GM21360 (cell line): Measurements from ENCODE around the gene TTLL12.

Experiments used
- ATAC-seq: cut with Tn5 transposase; IDR thresholded peaks from one replicate; pipeline ENCODE4 v1.9.1; 2021; ENCODE audit warnings: mild to moderate bottlenecking, moderate library complexity; ENCODE audit not compliant: unreplicated experiment

Gene TTLL12

DNA sequence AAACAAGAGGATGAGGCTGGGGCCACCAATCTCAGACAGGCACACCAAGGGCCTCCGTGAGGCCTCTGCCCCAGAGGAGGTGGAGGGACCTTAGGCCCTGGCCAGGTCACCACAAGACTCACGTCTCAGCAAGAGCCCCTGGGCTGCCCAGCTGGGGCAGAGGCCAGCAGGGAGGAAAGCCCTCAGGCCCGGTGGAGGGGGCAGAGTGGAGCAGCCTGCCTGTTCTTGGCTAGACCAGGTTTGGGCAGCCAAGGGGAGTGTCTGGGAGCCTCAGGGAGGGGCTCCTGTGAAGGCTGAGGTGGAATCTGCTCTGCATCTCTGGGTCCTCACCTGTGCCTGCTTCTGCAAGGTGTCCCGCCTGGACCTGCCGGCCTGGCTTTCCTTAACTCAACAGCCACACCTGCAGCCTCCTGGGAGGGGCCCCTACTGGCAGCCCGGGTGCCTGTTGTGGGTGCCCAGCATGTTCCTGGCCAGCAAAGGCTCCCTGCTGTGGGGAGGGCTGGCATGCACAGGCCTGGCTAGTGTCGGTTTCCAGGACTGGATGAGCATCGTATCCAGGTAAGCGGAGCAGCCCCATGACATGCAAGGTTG lies 11.9 kb downstream of the TTLL12 start:
- no peak for ATAC-seq

- no peak for ATAC-seq
Observed at GRCh38 chr22:43173976-43174720, 12.8 kb downstream of the TTLL12 start.

DNA sequence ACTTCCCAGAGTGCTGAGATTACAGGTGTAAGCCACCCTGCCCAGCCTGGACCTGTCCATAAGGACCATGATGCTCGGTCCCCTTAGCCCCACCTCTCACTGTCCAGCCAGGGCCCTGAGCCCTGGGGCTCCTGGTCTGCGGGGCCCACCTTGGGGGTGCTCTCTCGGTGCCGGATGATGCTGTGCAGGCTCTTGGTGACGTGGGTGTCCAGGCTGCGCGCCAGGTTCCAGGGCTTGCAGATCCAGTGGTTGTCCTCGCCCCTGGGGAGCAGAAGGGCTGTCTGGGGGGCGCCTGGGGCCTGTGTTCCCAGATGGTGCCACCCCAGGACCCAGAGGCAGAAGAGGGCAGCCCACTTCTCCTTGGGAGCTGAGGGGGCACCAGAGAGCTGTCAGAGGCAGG lies 13.4 kb downstream of the TTLL12 start:
- ATAC-seq: no peak

DNA sequence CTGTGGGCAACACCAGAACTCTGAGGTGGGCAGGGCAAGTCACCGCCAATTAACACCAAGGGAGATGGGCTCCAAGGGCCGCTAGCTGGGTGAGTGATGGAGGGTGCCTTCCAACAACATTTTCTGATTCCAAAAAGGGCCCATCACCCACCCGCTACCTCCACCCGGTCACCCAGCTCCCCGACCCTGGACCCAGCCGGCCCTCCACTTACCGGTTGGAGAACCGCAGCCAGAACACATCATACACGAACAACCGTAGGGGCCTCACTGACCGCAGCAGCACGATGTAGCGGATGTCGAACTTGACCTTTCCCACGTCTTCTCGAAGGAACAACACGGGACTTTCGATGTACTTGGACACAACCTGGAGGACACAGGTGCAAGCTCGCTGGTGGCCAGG lies 14.7 kb downstream of the TTLL12 start:
- ATAC-seq: no peak

DNA sequence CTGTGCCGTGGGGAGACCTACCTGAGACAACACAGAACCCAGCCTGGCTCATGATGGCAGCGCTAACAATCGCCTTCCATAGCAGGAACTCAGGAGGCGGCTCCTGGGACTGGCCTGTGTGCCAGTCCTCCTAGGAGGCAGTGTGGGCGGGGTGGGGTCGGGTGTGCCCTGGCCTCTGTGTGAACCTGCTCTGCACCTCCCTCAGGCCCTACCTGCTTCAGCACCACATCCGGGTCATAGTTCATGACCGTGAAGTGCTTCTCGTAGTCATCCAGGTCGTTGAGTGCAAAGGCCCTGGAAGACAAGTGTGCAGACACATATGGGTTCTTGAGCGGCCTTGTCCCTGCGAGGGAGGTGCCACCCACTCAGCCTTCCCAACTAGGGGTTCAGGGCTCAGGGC lies 15.3 kb downstream of the TTLL12 start:
- ATAC-seq: no peak

DNA sequence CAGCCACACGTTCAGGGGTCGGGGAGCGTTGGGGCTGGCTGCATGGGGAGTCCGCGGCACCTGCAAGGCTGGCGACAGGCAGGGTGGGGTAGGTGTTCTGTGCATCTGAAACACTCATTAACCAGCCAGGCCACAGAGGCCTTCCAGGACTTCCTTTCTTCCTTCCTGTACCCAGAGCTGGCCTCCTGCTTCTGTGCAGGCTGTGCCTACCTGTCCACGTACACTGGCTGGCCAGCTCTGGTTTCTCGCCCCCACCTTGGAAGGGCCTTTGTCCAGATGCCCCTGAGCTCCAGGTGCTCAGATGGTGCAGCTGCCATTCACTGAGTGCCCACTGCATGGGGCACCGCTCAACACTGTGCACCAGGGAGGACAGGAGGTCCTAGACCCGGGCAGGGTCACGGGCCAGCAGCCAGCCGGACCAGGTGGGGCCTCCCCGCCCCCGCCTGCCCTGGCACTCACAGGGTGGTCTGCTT lies 15.9 kb downstream of the TTLL12 start:
- no peak for ATAC-seq

DNA sequence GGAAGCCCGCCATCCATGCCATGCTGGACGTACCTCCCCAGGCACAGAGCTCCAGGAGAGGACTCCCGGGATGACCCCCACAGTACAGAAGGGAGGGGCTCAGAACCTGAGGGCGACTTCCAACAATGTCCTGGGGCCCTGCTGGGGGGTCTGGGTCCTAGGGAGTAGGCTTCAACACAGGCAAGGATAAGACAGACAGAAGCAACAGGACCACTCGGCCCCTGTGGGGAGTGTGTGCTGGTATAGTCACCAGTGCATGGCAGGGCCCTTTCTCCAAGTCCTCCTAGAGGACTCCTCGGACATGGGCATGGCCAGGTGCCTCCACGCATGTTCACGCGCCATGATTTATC lies 16.8 kb downstream of the TTLL12 start:
- ATAC-seq: no peak

DNA sequence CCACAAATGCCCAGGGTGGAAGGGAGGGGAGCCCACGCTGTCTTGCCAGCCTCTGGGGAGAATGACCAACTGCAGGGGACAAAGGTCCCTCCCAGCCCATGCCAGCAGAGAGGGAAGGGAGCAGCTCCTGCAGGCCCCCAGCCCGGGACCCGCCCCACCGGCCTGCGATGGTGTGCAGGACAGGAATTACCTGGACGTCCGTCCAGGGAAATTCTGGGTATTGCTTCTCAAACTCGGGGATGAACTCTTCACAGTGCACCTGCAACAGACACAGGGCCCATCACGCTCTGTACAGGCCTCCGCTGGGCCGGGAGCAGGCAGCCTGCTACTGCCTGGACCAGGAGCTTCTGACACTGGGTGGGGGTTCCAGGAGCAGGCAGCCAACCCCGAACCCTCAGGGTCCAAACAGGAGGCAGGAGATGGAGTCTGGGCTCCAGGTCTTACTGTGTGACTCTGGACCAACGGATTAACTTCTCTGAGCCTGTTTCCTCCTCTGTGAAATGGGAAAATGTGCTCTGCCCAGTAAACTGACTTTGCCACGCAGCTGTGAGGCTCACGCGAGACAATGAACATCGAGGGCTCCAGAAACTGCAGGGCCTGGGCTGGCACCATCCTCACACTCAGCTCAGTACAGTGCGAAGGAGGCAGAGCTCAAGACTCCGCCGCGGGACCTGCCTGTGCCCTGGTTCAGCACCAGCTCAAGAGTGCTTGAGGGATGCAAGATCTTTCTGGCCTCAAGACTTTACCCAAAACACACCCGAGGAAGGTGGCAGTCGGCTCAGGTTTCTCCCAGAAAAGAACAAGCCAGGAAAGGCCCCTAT lies 17.4 kb downstream of the TTLL12 start:
- ATAC-seq: no peak

GRCh38 chr22:43168471-43169309 lies 18.2 kb downstream of the TTLL12 start:
- ATAC-seq: no peak

DNA sequence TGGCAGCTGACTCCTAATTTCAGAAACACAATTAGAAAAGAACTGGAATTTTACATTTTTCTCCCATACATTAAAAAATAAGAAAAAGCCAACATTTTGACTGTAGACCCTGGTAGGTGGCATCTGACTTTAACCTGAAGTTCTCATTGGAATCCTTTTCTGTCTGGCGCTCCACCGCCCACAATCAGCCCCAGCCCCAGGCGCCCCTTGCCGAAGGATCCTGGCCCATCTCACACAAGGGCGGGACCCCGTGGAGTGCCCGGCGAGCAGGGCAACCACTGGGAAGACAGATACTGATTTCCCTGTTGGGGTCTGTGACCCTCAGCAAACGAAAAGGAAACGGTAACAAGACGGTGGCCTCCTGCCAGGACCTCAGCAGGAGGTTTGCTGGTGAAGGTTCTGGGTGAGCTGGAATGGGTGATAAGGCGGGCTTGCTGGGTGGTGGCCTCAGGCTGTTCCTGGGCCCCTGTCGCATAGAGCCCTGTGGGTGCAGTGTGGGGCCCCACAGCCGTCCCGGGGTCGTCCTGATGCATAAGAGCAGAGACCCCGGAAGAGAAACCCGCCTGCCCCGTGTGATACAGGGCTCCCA lies 19.8 kb downstream of the TTLL12 start:
- ATAC-seq: no peak

GRCh38 chr22:43166132-43166930 lies 20.6 kb downstream of the TTLL12 start:
- no peak for ATAC-seq

- no peak for ATAC-seq
Observed at GRCh38 chr22:43164636-43165035, 22.3 kb downstream of the TTLL12 start.

GRCh38 chr22:43163241-43163795 lies 23.6 kb downstream of the TTLL12 start:
- no peak for ATAC-seq

DNA sequence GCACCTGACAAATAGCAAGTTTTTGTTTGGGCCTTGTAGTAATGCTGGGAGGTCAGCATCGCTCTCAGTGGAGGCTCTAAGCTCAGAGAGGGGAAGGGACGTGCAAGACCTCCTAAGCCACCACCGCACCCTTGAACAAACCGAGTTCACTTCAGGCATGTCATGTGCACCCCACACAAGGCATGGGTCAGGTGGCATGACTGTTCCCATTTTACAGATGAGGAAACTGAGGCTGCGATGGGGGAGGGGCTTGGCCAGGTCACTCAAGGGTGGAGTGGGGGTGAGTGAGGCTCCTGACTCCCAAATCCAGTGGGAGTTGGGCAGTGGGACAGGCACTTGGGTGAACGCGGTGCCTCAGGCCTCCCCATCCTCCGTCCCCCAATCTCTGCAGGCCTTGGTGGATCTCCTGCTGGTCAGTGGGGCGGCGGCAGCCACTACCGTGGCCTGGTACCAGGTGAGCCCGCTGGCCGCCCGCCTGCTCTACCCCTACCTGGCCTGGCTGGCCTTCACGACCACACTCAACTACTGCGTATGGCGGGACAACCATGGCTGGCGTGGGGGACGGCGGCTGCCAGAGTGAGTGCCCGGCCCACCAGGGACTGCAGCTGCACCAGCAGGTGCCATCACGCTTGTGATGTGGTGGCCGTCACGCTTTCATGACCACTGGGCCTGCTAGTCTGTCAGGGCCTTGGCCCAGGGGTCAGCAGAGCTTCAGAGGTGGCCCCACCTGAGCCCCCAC lies 24.4 kb downstream of the TTLL12 start:
- no peak for ATAC-seq

DNA sequence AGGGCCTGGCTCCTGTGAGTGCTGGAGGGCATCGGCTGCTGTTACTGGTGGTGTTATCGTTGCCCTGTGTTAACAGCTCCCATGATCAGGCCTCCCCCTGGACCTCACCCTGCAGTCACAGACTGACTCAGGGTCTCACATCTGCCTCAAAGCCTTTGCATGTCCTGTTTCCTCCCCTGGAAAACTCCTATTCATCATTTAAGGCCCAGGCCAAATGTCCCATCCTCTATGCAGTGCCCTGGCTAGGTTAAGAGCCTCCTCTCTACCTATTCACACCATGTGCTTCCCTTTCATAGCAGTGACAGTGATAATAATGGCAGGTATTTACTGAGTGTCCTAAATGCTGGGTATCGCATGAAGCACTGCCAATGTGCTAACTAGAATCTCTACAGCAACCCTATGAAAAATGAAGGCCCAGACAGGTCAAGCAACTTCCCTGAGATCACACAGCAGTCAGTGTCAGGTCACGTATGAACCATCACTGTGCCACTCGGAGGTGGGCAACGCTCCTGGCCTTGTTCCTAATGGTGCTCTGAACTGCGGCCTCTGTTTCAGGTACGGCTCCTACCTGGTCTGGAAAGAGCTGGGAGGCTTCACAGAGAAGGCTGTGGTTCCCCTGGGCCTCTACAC lies 26.3 kb downstream of the TTLL12 start:
- no peak for ATAC-seq

DNA sequence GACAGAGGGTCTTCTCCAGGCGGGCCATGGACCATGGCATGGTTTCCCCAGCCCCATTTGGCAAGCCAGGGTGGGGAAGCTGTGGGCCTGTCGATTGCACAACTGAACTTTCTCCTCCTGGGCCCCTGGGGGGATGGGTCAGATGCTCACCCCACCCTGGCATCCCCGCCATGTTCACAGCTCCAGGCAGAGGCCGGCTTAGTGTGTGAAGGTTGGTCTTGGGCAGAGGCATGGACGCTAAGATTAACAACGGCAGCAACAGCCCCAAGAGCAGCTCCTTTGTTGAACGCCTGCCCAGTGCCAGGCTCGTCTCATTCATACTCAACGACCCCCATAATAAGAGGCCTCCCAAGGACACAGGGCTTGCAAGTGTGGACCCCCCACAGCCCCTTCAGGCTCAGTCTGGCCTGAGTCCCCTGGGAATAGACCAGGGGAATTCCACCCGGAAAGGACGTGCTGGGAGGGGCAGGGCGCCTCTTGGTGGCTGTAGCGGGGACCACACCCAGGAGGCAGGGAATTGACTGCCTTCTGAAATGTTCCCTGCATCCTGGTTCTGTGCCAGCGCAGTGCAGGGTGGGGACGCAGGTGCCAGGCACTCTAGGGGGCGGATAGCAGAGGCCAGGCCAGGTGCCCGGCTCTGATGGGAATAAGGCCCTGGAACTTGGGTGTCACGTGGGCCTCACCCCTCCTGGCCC lies 27.3 kb downstream of the TTLL12 start:
- no peak for ATAC-seq

DNA sequence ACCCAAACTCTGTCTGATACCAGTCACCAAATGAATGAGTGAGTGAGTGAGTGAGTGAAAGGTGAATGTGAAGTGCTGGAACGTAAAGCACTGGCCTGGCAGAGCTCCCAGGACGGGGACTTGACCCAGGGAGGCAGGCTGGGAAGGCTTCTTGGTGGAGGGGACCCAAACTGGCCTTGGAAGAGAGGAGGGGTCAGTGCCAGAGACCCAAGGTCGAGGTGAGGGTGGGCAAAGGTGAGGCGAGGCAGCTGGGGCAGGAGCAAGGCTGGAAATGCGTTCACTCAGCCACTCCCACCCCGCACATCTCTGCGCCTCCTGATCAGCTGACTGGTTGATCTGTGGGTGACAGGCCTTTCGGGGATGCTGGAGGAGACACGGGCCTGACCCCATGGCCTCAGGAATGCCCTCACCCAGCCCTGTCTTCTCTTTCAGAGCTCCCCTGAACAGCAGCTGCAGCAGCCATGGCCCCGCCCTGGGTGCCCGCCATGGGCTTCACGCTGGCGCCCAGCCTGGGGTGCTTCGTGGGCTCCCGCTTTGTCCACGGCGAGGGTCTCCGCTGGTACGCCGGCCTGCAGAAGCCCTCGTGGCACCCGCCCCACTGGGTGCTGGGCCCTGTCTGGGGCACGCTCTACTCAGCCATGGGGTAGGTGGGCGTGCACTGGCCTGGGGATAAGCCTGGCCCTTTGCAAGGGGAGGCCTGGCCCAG lies 28.0 kb downstream of the TTLL12 start:
- ATAC-seq: no peak
